GM12878 (cell line): ENCODE measurements around the gene CNIH1. TPM values are rescaled to one million over a fixed set of nuclear protein-coding genes. Genes with fewer than 3 reads are reported as not detected.

Source experiments
- ATAC-seq: fragments of 200-7000 bp; cut with Tn5 transposase; 3 replicates; pipeline ENCODE4 v1.9.1; 2020; ENCODE audit warnings: mild to moderate bottlenecking, moderate library complexity
- BruUV-seq: library from RNA; stranded (reverse); fragments of 400-500 nt; replicated peaks from 2 replicates; lab custom pipeline; 2021; lab: Mats Ljungman, UMichigan
- CTCF ChIA-PET: fragments of 300-600 bp; sonication (Branson Sonifier 250); formaldehyde crosslinking; extraction: SDS; loops from one replicate; lab custom pipeline; 2021; ENCODE audit warnings: inconsistent platforms; lab: Yijun Ruan, JAX
- POLR2A ChIA-PET: fragments of 350-600 bp; formaldehyde crosslinking; extraction: SDS; loops from one replicate; lab custom pipeline; 2021; ENCODE audit warnings: inconsistent platforms; lab: Charles Lee
- RAD21 ChIA-PET: fragments of 300-600 bp; sonication (Branson Sonifier 250); formaldehyde crosslinking; loops from one replicate; lab custom pipeline; 2023; ENCODE audit warnings: antibody characterized with exemption; ENCODE audit not compliant: unreplicated experiment; lab: Charles Lee
- SMC1A ChIA-PET: fragments of 300-600 bp; sonication (Branson Sonifier 250); formaldehyde crosslinking; loops from one replicate; lab custom pipeline; 2023; ENCODE audit not compliant: unreplicated experiment, uncharacterized antibody; lab: Charles Lee
- DNase-seq: peaks from one replicate; pipeline ENCODE4 v3.0.0-alpha.2; 2011; ENCODE audit warnings: low read depth, low spot score
- FAIRE-seq: peaks from 3 replicates; lab custom pipeline; 2011; peaks lifted over from hg19 to GRCh38; lab: Jason Lieb, UNC
- H2AFZ ChIP-seq: 2 replicates; pipeline ENCODE4 v1.6.0; 2011; ENCODE audit warnings: low read depth, low read length, control low read depth; ENCODE audit not compliant: control insufficient read depth
- H3K27ac ChIP-seq: 2 replicates; pipeline ENCODE4 v1.5.1; 2011; ENCODE audit warnings: control low read depth; ENCODE audit not compliant: control insufficient read depth, insufficient read depth
- H3K27me3 ChIP-seq, 2 experiments: replicated peaks in 1 of 2; 2 replicates each; pipeline versions ENCODE4 v1.6.0 to v1.6.1; 2011; ENCODE audit warnings: low read length in 1 of 2; ENCODE audit not compliant: control insufficient read depth in 2 of 2, insufficient read depth in 2 of 2
- H3K36me3 ChIP-seq, 2 experiments: 2 replicates each; pipeline ENCODE4 v1.5.1; 2011; ENCODE audit warnings: low read length in 1 of 2; ENCODE audit not compliant: control insufficient read depth in 2 of 2, insufficient read depth in 2 of 2
- H3K4me1 ChIP-seq: 2 replicates; pipeline ENCODE4 v1.6.1; 2011; ENCODE audit warnings: mild to moderate bottlenecking, low read length, moderate library complexity, mixed read lengths; ENCODE audit not compliant: control insufficient read depth, insufficient read depth
- H3K4me2 ChIP-seq: 2 replicates; pipeline ENCODE4 v1.6.0; 2011; ENCODE audit warnings: control low read depth; ENCODE audit not compliant: control insufficient read depth, insufficient read depth
- H3K4me3 ChIP-seq: fragments of 200-600 bp; sonication (generic); 2 replicates; pipeline ENCODE4 v1.5.1; 2016
- H3K79me2 ChIP-seq: 2 replicates; pipeline ENCODE4 v1.6.0; 2011; ENCODE audit warnings: low read length; ENCODE audit not compliant: control insufficient read depth, insufficient read depth
- H3K9ac ChIP-seq: 2 replicates; pipeline ENCODE4 v1.8.0; 2011; ENCODE audit warnings: low read length, control low read depth, mixed read lengths; ENCODE audit not compliant: control insufficient read depth, insufficient read depth
- H3K9me3 ChIP-seq: replicated peaks from 3 replicates; pipeline ENCODE4 v1.5.1; 2011; ENCODE audit warnings: mild to moderate bottlenecking, low read length; ENCODE audit not compliant: control insufficient read depth, insufficient read depth
- H4K20me1 ChIP-seq: 2 replicates; pipeline ENCODE4 v1.6.0; 2011; ENCODE audit not compliant: control insufficient read depth, insufficient read depth
- CHD4 ChIP-seq: fragments of 200-600 bp; sonication (generic); IDR thresholded peaks from 2 replicates; pipeline ENCODE4 v1.6.1; 2016; ENCODE audit warnings: mild to moderate bottlenecking
- EGR1 ChIP-seq, 2 experiments: IDR thresholded peaks; 1 replicate in 1 of 2; 2 replicates in 1 of 2; pipeline ENCODE4 v1.6.1; 2011 to 2012; ENCODE audit warnings: low read depth in 2 of 2, low read length in 2 of 2, borderline replicate concordance in 1 of 2, mild to moderate bottlenecking in 1 of 2, moderate library complexity in 1 of 2
- JUNB ChIP-seq: IDR thresholded peaks from 2 replicates; pipeline ENCODE4 v1.6.1; 2016; ENCODE audit warnings: antibody characterized with exemption, mild to moderate bottlenecking
- KLF5 ChIP-seq: fragments of 450-650 bp; IDR thresholded peaks from 2 replicates; pipeline ENCODE4 v1.6.1; 2014; ENCODE audit warnings: mild to moderate bottlenecking; ENCODE audit not compliant: partially characterized antibody
- MEF2A ChIP-seq: IDR thresholded peaks from 2 replicates; pipeline ENCODE4 v1.6.1; 2011; ENCODE audit warnings: low read depth, mild to moderate bottlenecking, low read length, moderate library complexity; ENCODE audit not compliant: insufficient read depth
- MXI1 ChIP-seq: fragments of 150-350 bp; IDR thresholded peaks from 2 replicates; pipeline ENCODE4 v1.6.1; 2011; ENCODE audit warnings: low read depth, mild to moderate bottlenecking, inconsistent platforms, low read length, improper control_type of control experiment
- PAX5 ChIP-seq: IDR thresholded peaks from 2 replicates; pipeline ENCODE4 v1.6.1; 2011; ENCODE audit warnings: low read depth, low read length, borderline replicate concordance
- SKIL ChIP-seq: fragments of 450-650 bp; IDR thresholded peaks from 2 replicates; pipeline ENCODE4 v1.6.1; 2017; ENCODE audit warnings: mild to moderate bottlenecking, low read depth, inconsistent platforms; ENCODE audit not compliant: poor library complexity, severe bottlenecking
- SREBF2 ChIP-seq: IDR thresholded peaks from 2 replicates; pipeline ENCODE4 v1.6.1; 2012; ENCODE audit warnings: mild to moderate bottlenecking, low read length
- YY1 ChIP-seq: IDR thresholded peaks from 2 replicates; pipeline ENCODE4 v1.6.1; 2011; ENCODE audit warnings: low read depth, mild to moderate bottlenecking, low read length
- ZNF24 ChIP-seq: fragments of 450-650 bp; IDR thresholded peaks from 2 replicates; pipeline ENCODE4 v1.6.1; 2017; ENCODE audit warnings: antibody characterized with exemption, mild to moderate bottlenecking
- ZSCAN29 ChIP-seq: fragments of 450-650 bp; IDR thresholded peaks from 2 replicates; pipeline ENCODE4 v1.6.1; 2017; ENCODE audit warnings: mild to moderate bottlenecking, moderate library complexity
- WGBS: methylation state at CpG from one replicate; pipeline ENCODE4 v1.1.6; 2016; ENCODE audit warnings: low lambda C conversion rate; ENCODE audit not compliant: insufficient replicate concordance, insufficient coverage; ENCODE audit errors: missing lambda C conversion rate; 5-methylcytosine and 5-hydroxymethylcytosine counted together
- in situ Hi-C: fragments of 300-500 bp; cut with MboI; formaldehyde crosslinking; loops from 9 replicates; pipeline ENCODE4 v1.14.3; 2018; ENCODE audit warnings: mixed read lengths
- intact Hi-C: fragments of 100-400 bp; cut with micrococcal nuclease; formaldehyde crosslinking; loops from one replicate; pipeline ENCODE4 v1.14.2; 2022; ENCODE audit not compliant: unreplicated experiment
- polyA plus RNA-seq, 11 experiments: library from polyadenylated mRNA; depleted of rRNA in 4 of 11; unstranded in 6 of 11; stranded (reverse) in 5 of 11; fragments of >200 nt; fragmentation: Nextera tagmentation in 4 of 11; fragmentation: Illumina TruSeq in 1 of 11; extraction: Ambion mirVana in 4 of 11; extraction: Trizol in 1 of 11; gene quantifications; 1 replicate in 1 of 11; 2 replicates in 10 of 11; pipeline versions ENCODE4 v1.2.1 to v1.2.3, GENCODE V29; 2011 to 2016; ENCODE audit warnings: inconsistent platforms in 2 of 11, missing spikeins in 2 of 11, low read depth in 1 of 11
- total RNA-seq, 4 experiments: library from RNA; depleted of rRNA in 3 of 4; stranded (reverse); fragments of >200 nt in 3 of 4; fragmentation: Illumina TruSeq in 1 of 4; extraction: Trizol in 1 of 4; gene quantifications; 2 replicates each; pipeline versions ENCODE4 v1.2.1 to v1.2.3, GENCODE V29; 2013 to 2021
- TF ChIP-seq, protein P1 (sequence below): fragments of 450-650 bp; IDR thresholded peaks from 2 replicates; pipeline ENCODE4 v1.6.1; 2017; ENCODE audit warnings: antibody characterized with exemption, mild to moderate bottlenecking, moderate library complexity

CNIH1 gene
- total and polyA plus RNA-seq, 10 of the 15 experiments (the other 5 are each of a cell fraction or from before 2014, with no cell fraction given), result 48.9 to 274 (median 110) TPM

GRCh38 chr14:54444681-54445080, 3.5 kb upstream of the CNIH1 start:
- no TSS peak for BruUV-seq
- intact Hi-C loops, result no loop called here
- FAIRE-seq, result no peak
- no peak overlapping the region for H3K4me2 ChIP-seq
- TF ChIP-seq JUNB, result no peak
- TF ChIP-seq ZNF24, result no peak
- TF ChIP-seq MEF2A, result no peak
- TF ChIP-seq CHD4, result no peak
- TF ChIP-seq ZSCAN29, result no peak
- no peak for TF ChIP-seq EGR1 (IDR thresholded peaks at IDR 0.05; ENCODE audit: borderline replicate concordance in 1 of 2, low read depth in 2 of 2, low read length in 2 of 2)
- no peak for TF ChIP-seq MXI1
- no peak for TF ChIP-seq KLF5
- TF ChIP-seq SREBF2, result no peak
- no peak for TF ChIP-seq SKIL
- TF ChIP-seq, protein P1, sequence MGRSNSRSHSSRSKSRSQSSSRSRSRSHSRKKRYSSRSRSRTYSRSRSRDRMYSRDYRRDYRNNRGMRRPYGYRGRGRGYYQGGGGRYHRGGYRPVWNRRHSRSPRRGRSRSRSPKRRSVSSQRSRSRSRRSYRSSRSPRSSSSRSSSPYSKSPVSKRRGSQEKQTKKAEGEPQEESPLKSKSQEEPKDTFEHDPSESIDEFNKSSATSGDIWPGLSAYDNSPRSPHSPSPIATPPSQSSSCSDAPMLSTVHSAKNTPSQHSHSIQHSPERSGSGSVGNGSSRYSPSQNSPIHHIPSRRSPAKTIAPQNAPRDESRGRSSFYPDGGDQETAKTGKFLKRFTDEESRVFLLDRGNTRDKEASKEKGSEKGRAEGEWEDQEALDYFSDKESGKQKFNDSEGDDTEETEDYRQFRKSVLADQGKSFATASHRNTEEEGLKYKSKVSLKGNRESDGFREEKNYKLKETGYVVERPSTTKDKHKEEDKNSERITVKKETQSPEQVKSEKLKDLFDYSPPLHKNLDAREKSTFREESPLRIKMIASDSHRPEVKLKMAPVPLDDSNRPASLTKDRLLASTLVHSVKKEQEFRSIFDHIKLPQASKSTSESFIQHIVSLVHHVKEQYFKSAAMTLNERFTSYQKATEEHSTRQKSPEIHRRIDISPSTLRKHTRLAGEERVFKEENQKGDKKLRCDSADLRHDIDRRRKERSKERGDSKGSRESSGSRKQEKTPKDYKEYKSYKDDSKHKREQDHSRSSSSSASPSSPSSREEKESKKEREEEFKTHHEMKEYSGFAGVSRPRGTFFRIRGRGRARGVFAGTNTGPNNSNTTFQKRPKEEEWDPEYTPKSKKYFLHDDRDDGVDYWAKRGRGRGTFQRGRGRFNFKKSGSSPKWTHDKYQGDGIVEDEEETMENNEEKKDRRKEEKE, result no peak
- TF ChIP-seq PAX5, result no peak
- no peak for TF ChIP-seq YY1
- TF ChIP-seq, all 136 proteins: peak for 0
- no peaks in the 10 kb centered on the region for H3K36me3 ChIP-seq
- H4K20me1 ChIP-seq, result no peaks in the 10 kb centered on the region
- H3K9me3 ChIP-seq, result no peaks in the 10 kb centered on the region; the same call in 2 of the 3 replicates
- 58% methylated on average over 7 of the region's 7 CpGs for WGBS
- H2AFZ ChIP-seq, result no peak overlapping the region
- DNase-seq (no peak), ATAC-seq (no peak)
- in situ Hi-C loops, result no loop called here
- peaks cover 14% of the 10 kb centered on the region for H3K79me2 ChIP-seq
- no peak overlapping the region for H3K27ac ChIP-seq
- H3K4me1 ChIP-seq, result no peaks in the 10 kb centered on the region; the same call in 1 of the 2 replicates
- CTCF ChIA-PET, result interaction anchor here (1.5 kb wide), 1 partner anchor 10 kb away, joined by 5 read pairs; no protein-coding TSS in a partner anchor
- POLR2A ChIA-PET, result interaction anchor here (1.4 kb wide), 1 partner anchor 48 kb away, joined by 5 read pairs; the partner anchor contains the start of gene CDKN3
- SMC1A ChIA-PET, result no interaction called here
- H3K9ac ChIP-seq, result no peak overlapping the region
- RAD21 ChIA-PET, result no interaction called here
- H3K4me3 ChIP-seq, result no peak overlapping the region
- no peaks in the 10 kb centered on the region for H3K27me3 ChIP-seq
